K562 (cell line): Measurements from ENCODE around the gene SIMC1.
"Not testable (repeated sequence)": the region's sequence is repeated elsewhere in the genome, so short reads cannot be mapped to it uniquely, and the experiment has no call there.

Source experiments
- CTCF ChIP-seq, 3 experiments: IDR thresholded peaks in 2 of 3; conservative IDR thresholded peaks in 1 of 3; 2 replicates each; pipeline ENCODE4 v1.5.1; 2011 to 2012; ENCODE audit warnings: low read length in 3 of 3, mild to moderate bottlenecking in 3 of 3, control low read depth in 2 of 3, improper control_type of control experiment in 1 of 3, inconsistent platforms in 1 of 3, low read depth in 1 of 3, mixed read lengths in 1 of 3, moderate library complexity in 1 of 3; ENCODE audit not compliant: insufficient read depth in 2 of 3
- FOXK1 ChIP-seq: sonication (generic); formaldehyde crosslinking; IDR thresholded peaks from 2 replicates; pipeline ENCODE4 v1.8.0; 2022; ENCODE audit warnings: missing genetic modification reagents, mild to moderate bottlenecking, borderline replicate concordance
- FOXP1 ChIP-seq: sonication (generic); formaldehyde crosslinking; IDR thresholded peaks from 2 replicates; pipeline ENCODE4 v1.8.0; 2022; ENCODE audit warnings: mild to moderate bottlenecking, missing genetic modification reagents
- GABPA ChIP-seq: fragments of 200-800 bp; sonication (Bioruptor generic); conservative IDR thresholded peaks from 2 replicates; pipeline ENCODE4 v1.6.1; 2016; ENCODE audit warnings: low read depth, missing genetic modification characterization, missing compliant biosample characterization
- POLR2A ChIP-seq: fragments of 450-650 bp; conservative IDR thresholded peaks from 2 replicates; pipeline ENCODE4 v1.6.1; 2016
- SIX5 ChIP-seq, 2 experiments: IDR thresholded peaks; 2 replicates each; pipeline ENCODE4 v1.6.1; 2011; ENCODE audit warnings: low read length in 2 of 2, borderline replicate concordance in 1 of 2, low read depth in 1 of 2, mild to moderate bottlenecking in 1 of 2, moderate library complexity in 1 of 2; ENCODE audit not compliant: insufficient read depth in 1 of 2

- not testable (repeated sequence) for TF ChIP-seq FOXK1 (CRISPR knock-in tag); SIX5 (IDR thresholded peaks at IDR 0.05; ENCODE audit: borderline replicate concordance in 1 of 2, insufficient read depth in 1 of 2, low read depth in 1 of 2, low read length in 2 of 2); POLR2A; FOXP1; GABPA (tag); CTCF (IDR thresholded peaks at IDR 0.05 in 2 of 3, conservative IDR thresholded peaks at IDR 0.05 in 1 of 3; ENCODE audit: insufficient read depth in 2 of 3, low read depth in 1 of 3, low read length in 3 of 3)
Observed at GRCh38 chr5:176233253-176233652, 5.0 kb upstream of the SIMC1 start.
